Measurements from ENCODE around the gene RNU7-1. TPM values are rescaled to one million over a fixed set of nuclear protein-coding genes. Genes with fewer than 3 reads are reported as not detected.

The RNU7-1 gene
- total and polyA plus RNA-seq, 2 experiments from 2014 or later: not detected

- peak; percentile 98 for DNase-seq
- in situ Hi-C loops (cut with MboI): no loop called here
- peak overlapping the region; percentile 62 for H3K27ac ChIP-seq
- TF ChIP-seq EZH2phosphoT487 (IDR thresholded peaks at IDR 0.05; ENCODE audit: insufficient read depth, low read depth) (no peak), EZH2 (IDR thresholded peaks at IDR 0.05; ENCODE audit: insufficient read depth, poor library complexity, severe bottlenecking) (no peak)
- H2AFZ ChIP-seq: peak overlapping the region; percentile 49; the same call in 1 of the 2 replicates
- peaks cover 13% of the 10 kb centered on the region; the same call in 1 of the 2 replicates for H3K36me3 ChIP-seq (ENCODE audit: low read depth)
- peak overlapping the region; percentile 92 for H3K4me2 ChIP-seq (ENCODE audit: unreplicated experiment)
- peaks cover 40% of the 10 kb centered on the region for H3K79me2 ChIP-seq (ENCODE audit: insufficient read depth)
- no peaks in the 10 kb centered on the region for H3K27me3 ChIP-seq (replicated peaks; ENCODE audit: insufficient read depth)
- H3K4me1 ChIP-seq (ENCODE audit: insufficient read depth): peaks cover 20% of the 10 kb centered on the region
- H3K4me3 ChIP-seq: peak overlapping the region; percentile 79
- peaks cover 64% of the 10 kb centered on the region for H3F3A ChIP-seq (ENCODE audit: insufficient read depth)
- peaks cover 4% of the 10 kb centered on the region; the same call in 1 of the 2 replicates for H4K20me1 ChIP-seq (ENCODE audit: insufficient read depth)
- peak overlapping the region; percentile 91 for H3K9ac ChIP-seq
- H3K9me2 ChIP-seq (ENCODE audit: insufficient read depth): no peaks in the 10 kb centered on the region
- no peaks in the 10 kb centered on the region for H3K9me3 ChIP-seq (ENCODE audit: low read depth)
- WGBS, 2 experiments (ENCODE audit: low coverage in 1 of 2, low lambda C conversion rate in 2 of 2, missing lambda C conversion rate in 2 of 2): 2% methylated on average over 57 to 77 of the region's 80 CpGs
Measured at GRCh38 chr12:6937481-6938352, 5.9 kb upstream of the RNU7-1 start.

DNA sequence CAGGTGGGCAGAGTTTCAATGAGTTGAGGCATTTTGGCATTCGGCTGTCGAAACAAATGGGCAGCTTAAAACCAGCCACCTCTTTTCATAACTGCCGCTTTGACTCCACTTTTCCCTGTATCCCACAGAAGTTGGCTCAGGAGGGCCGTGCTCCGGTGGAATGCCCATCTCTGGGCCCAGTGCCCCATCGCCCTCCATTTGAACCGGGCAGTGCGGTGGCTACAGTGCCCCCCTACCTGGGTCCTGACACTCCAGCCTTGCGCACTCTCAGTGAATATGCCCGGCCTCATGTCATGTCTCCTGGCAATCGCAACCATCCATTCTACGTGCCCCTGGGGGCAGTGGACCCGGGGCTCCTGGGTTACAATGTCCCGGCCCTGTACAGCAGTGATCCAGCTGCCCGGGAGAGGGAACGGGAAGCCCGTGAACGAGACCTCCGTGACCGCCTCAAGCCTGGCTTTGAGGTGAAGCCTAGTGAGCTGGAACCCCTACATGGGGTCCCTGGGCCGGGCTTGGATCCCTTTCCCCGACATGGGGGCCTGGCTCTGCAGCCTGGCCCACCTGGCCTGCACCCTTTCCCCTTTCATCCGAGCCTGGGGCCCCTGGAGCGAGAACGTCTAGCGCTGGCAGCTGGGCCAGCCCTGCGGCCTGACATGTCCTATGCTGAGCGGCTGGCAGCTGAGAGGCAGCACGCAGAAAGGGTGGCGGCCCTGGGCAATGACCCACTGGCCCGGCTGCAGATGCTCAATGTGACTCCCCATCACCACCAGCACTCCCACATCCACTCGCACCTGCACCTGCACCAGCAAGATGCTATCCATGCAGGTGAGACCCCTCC, 5.0 kb upstream of the RNU7-1 start:
- H3K9ac ChIP-seq: peak overlapping the region; percentile 91
- WGBS, 2 experiments (ENCODE audit: low coverage in 1 of 2, low lambda C conversion rate in 2 of 2, missing lambda C conversion rate in 2 of 2): 78 to 79% methylated on average over 31 to 32 of the region's 32 CpGs
- in situ Hi-C loops (cut with MboI): no loop called here
- no peaks in the 10 kb centered on the region for H3K9me3 ChIP-seq (ENCODE audit: low read depth)
- no peaks in the 10 kb centered on the region for H3K27me3 ChIP-seq (replicated peaks; ENCODE audit: insufficient read depth)
- no peak for DNase-seq
- H3K79me2 ChIP-seq (ENCODE audit: insufficient read depth): peaks cover 32% of the 10 kb centered on the region
- H3K27ac ChIP-seq: no peak overlapping the region
- peak overlapping the region; percentile 79; the same call in 1 of the 2 replicates for H3K4me3 ChIP-seq
- H3K4me1 ChIP-seq (ENCODE audit: insufficient read depth): peaks cover 25% of the 10 kb centered on the region
- 0 out of 2 replicates have a peak, but pooled peaks cover under 1% of the 10 kb centered on the region for H4K20me1 ChIP-seq (ENCODE audit: insufficient read depth)
- peaks cover 13% of the 10 kb centered on the region; the same call in 1 of the 2 replicates for H3K36me3 ChIP-seq (ENCODE audit: low read depth)
- TF ChIP-seq EZH2 (IDR thresholded peaks at IDR 0.05; ENCODE audit: insufficient read depth, poor library complexity, severe bottlenecking) (no peak), EZH2phosphoT487 (IDR thresholded peaks at IDR 0.05; ENCODE audit: insufficient read depth, low read depth) (no peak)
- peaks cover 64% of the 10 kb centered on the region for H3F3A ChIP-seq (ENCODE audit: insufficient read depth)
- H3K9me2 ChIP-seq (ENCODE audit: insufficient read depth): no peaks in the 10 kb centered on the region
- no peak overlapping the region for H2AFZ ChIP-seq
- peak overlapping the region; percentile 15 for H3K4me2 ChIP-seq (ENCODE audit: unreplicated experiment)

- 62 to 63% methylated on average over 2 of the region's 2 CpGs for WGBS, 2 experiments (ENCODE audit: low coverage in 1 of 2, low lambda C conversion rate in 2 of 2, missing lambda C conversion rate in 2 of 2)
- H2AFZ ChIP-seq: no peak overlapping the region
- H3K9me2 ChIP-seq (ENCODE audit: insufficient read depth): no peaks in the 10 kb centered on the region
- H3K27me3 ChIP-seq (replicated peaks; ENCODE audit: insufficient read depth): no peaks in the 10 kb centered on the region
- no peak overlapping the region for H3K27ac ChIP-seq
- H3K4me3 ChIP-seq: no peak overlapping the region
- H3K4me2 ChIP-seq (ENCODE audit: unreplicated experiment): no peak overlapping the region
- H3K36me3 ChIP-seq (ENCODE audit: low read depth): peaks cover 13% of the 10 kb centered on the region; the same call in 1 of the 2 replicates
- in situ Hi-C loops (cut with MboI): no loop called here
- peaks cover 63% of the 10 kb centered on the region for H3F3A ChIP-seq (ENCODE audit: insufficient read depth)
- DNase-seq: no peak
- peaks cover 19% of the 10 kb centered on the region for H3K4me1 ChIP-seq (ENCODE audit: insufficient read depth)
- peaks cover 26% of the 10 kb centered on the region for H3K79me2 ChIP-seq (ENCODE audit: insufficient read depth)
- H4K20me1 ChIP-seq (ENCODE audit: insufficient read depth): no peaks in the 10 kb centered on the region
- H3K9me3 ChIP-seq (ENCODE audit: low read depth): no peaks in the 10 kb centered on the region
- TF ChIP-seq EZH2 (IDR thresholded peaks at IDR 0.05; ENCODE audit: insufficient read depth, poor library complexity, severe bottlenecking) (no peak), EZH2phosphoT487 (IDR thresholded peaks at IDR 0.05; ENCODE audit: insufficient read depth, low read depth) (no peak)
- no peak overlapping the region for H3K9ac ChIP-seq
Measured at GRCh38 chr12:6939191-6939540, 4.5 kb upstream of the RNU7-1 start.

- in situ Hi-C loops (cut with MboI): loop anchor here (10.0 kb wide), 1 partner anchor 174 kb away; no protein-coding TSS in a partner anchor
- Histone ChIP-seq H4K20me1 (ENCODE audit: insufficient read depth) (no peaks in the 10 kb centered on the region), H3K9me3 (ENCODE audit: low read depth) (no peaks in the 10 kb centered on the region), H3K9ac (no peak overlapping the region), H3K27me3 (replicated peaks; ENCODE audit: insufficient read depth) (no peaks in the 10 kb centered on the region), H2AFZ (no peak overlapping the region), H3K4me1 (ENCODE audit: insufficient read depth) (peaks cover 24% of the 10 kb centered on the region), H3F3A (ENCODE audit: insufficient read depth) (peaks cover 51% of the 10 kb centered on the region), H3K4me3 (no peak overlapping the region), H3K36me3 (ENCODE audit: low read depth) (0 out of 2 replicates have a peak, but pooled peaks cover 5% of the 10 kb centered on the region), H3K9me2 (ENCODE audit: insufficient read depth) (no peaks in the 10 kb centered on the region), H3K27ac (no peak overlapping the region), H3K4me2 (ENCODE audit: unreplicated experiment) (no peak overlapping the region), H3K79me2 (ENCODE audit: insufficient read depth) (peaks cover 18% of the 10 kb centered on the region)
- 79 to 80% methylated on average over 12 of the region's 12 CpGs for WGBS, 2 experiments (ENCODE audit: low coverage in 1 of 2, low lambda C conversion rate in 2 of 2, missing lambda C conversion rate in 2 of 2)
- TF ChIP-seq EZH2phosphoT487 (IDR thresholded peaks at IDR 0.05; ENCODE audit: insufficient read depth, low read depth): no peak
- DNase-seq: no peak
Measured at GRCh38 chr12:6941267-6941666, 2.3 kb upstream of the RNU7-1 start.
